Measurements from ENCODE around the gene TSPAN3. TPM values are rescaled to one million over a fixed set of nuclear protein-coding genes. Genes with fewer than 3 reads are reported as not detected.

The TSPAN3 gene
- total RNA-seq, 1 experiment from 2014 or later, result 84.9 TPM

DNA sequence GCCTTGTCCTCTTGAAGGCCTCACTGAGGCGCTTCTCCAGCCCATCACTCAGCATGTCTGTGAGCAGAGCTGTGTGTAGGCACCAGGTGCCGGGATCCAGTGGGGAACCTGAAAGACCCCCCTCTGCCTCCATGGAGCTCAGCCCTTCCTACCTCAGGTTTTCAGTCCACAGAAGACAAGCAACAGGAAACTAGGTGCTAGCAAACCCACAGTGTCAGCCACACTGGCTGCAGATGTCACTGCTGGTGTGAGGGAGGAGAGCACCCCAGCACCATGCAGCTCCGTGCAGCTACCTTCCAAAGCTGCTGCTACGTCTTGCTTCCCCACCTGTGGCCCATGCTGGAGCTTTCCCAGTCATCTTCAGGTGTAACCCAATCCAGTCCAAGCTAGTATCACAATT is 58.0 kb downstream of the TSPAN3 start:
- CTCF ChIA-PET, result interaction anchor here (1.4 to 1.7 kb wide), 3 partner anchors 12 to 40 kb away, joined by 4 to 9 read pairs (median 4); no protein-coding TSS in a partner anchor

DNA sequence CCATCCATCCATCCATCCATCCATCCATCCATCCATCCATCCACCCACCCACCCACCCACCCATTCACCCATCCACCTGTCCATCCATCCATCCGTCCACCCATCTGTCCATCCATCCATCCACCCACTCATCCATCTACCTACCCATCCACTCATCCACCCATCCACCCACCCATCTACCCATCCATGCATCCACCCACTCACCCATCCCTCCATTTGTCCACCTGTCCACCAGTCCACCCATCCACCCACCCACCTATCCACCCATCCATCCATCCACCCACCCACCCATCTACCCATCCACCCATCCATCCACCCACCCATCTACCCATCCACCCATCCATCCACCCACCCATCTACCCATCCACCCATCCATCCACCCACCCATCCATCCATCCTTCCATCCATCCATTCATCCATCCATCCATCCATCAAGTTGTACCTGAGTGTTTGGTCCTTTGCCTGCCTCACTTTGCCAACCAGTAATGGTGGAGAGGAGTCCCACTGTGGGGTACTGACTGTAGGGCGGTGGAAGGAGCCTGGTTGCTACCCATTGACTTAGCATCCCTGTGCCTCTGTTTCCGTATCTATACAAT is 58.7 kb downstream of the TSPAN3 start:
- Mint-ChIP-seq H3K4me1 (no peaks in the 10 kb centered on the region), H3K27ac (no peak overlapping the region), H3K9me3 (no peaks in the 10 kb centered on the region), H3K4me3 (no peak overlapping the region), H3K27me3 (ENCODE audit: low read depth) (no peaks in the 10 kb centered on the region), H3K36me3 (no peaks in the 10 kb centered on the region)
- no peak for ATAC-seq
- TF ChIP-seq GABPB1 (CRISPR knock-in tag; IDR thresholded peaks at IDR 0.05), result no peak
- ChIA-PET POLR2A (no interaction called here), CTCF (no interaction called here)
- DNase-seq (ENCODE audit: low spot score), result no peak

More for the DNA sequence above, 58.0 kb downstream of the TSPAN3 start:
- Mint-ChIP-seq H3K36me3 (no peaks in the 10 kb centered on the region), H3K4me3 (no peak overlapping the region), H3K9me3 (no peaks in the 10 kb centered on the region), H3K27ac (no peak overlapping the region), H3K27me3 (ENCODE audit: low read depth) (no peaks in the 10 kb centered on the region), H3K4me1 (no peaks in the 10 kb centered on the region)
- ATAC-seq (no peak), DNase-seq (ENCODE audit: low spot score) (no peak)
- TF ChIP-seq MYBL2 (CRISPR knock-in tag; IDR thresholded peaks at IDR 0.05) (no peak), ZNF416 (CRISPR knock-in tag; IDR thresholded peaks at IDR 0.05) (no peak), SMAD3 (CRISPR knock-in tag; IDR thresholded peaks at IDR 0.05; ENCODE audit: borderline replicate concordance) (no peak), MXD4 (CRISPR knock-in tag; IDR thresholded peaks at IDR 0.05; ENCODE audit: borderline replicate concordance) (no peak), ELF4 (CRISPR knock-in tag; IDR thresholded peaks at IDR 0.05; ENCODE audit: low read depth) (no peak), HMGA2 (CRISPR knock-in tag; IDR thresholded peaks at IDR 0.05) (no peak), ZNF671 (CRISPR knock-in tag; IDR thresholded peaks at IDR 0.05) (no peak), NFYB (CRISPR knock-in tag; conservative IDR thresholded peaks at IDR 0.05; ENCODE audit: low read depth) (no peak), CREB1 (CRISPR knock-in tag; IDR thresholded peaks at IDR 0.05) (no peak), ZNF232 (CRISPR knock-in tag; IDR thresholded peaks at IDR 0.05) (no peak)
- TF ChIP-seq, protein P1, sequence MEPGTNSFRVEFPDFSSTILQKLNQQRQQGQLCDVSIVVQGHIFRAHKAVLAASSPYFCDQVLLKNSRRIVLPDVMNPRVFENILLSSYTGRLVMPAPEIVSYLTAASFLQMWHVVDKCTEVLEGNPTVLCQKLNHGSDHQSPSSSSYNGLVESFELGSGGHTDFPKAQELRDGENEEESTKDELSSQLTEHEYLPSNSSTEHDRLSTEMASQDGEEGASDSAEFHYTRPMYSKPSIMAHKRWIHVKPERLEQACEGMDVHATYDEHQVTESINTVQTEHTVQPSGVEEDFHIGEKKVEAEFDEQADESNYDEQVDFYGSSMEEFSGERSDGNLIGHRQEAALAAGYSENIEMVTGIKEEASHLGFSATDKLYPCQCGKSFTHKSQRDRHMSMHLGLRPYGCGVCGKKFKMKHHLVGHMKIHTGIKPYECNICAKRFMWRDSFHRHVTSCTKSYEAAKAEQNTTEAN (CRISPR knock-in tag; IDR thresholded peaks at IDR 0.05), result no peak
- TF ChIP-seq, protein P2, sequence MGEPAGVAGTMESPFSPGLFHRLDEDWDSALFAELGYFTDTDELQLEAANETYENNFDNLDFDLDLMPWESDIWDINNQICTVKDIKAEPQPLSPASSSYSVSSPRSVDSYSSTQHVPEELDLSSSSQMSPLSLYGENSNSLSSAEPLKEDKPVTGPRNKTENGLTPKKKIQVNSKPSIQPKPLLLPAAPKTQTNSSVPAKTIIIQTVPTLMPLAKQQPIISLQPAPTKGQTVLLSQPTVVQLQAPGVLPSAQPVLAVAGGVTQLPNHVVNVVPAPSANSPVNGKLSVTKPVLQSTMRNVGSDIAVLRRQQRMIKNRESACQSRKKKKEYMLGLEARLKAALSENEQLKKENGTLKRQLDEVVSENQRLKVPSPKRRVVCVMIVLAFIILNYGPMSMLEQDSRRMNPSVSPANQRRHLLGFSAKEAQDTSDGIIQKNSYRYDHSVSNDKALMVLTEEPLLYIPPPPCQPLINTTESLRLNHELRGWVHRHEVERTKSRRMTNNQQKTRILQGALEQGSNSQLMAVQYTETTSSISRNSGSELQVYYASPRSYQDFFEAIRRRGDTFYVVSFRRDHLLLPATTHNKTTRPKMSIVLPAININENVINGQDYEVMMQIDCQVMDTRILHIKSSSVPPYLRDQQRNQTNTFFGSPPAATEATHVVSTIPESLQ (CRISPR knock-in tag; IDR thresholded peaks at IDR 0.05), result no peak
- TF ChIP-seq, protein P3, sequence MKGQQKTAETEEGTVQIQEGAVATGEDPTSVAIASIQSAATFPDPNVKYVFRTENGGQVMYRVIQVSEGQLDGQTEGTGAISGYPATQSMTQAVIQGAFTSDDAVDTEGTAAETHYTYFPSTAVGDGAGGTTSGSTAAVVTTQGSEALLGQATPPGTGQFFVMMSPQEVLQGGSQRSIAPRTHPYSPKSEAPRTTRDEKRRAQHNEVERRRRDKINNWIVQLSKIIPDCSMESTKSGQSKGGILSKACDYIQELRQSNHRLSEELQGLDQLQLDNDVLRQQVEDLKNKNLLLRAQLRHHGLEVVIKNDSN (CRISPR knock-in tag; IDR thresholded peaks at IDR 0.05), result no peak
- TF ChIP-seq, protein P4, sequence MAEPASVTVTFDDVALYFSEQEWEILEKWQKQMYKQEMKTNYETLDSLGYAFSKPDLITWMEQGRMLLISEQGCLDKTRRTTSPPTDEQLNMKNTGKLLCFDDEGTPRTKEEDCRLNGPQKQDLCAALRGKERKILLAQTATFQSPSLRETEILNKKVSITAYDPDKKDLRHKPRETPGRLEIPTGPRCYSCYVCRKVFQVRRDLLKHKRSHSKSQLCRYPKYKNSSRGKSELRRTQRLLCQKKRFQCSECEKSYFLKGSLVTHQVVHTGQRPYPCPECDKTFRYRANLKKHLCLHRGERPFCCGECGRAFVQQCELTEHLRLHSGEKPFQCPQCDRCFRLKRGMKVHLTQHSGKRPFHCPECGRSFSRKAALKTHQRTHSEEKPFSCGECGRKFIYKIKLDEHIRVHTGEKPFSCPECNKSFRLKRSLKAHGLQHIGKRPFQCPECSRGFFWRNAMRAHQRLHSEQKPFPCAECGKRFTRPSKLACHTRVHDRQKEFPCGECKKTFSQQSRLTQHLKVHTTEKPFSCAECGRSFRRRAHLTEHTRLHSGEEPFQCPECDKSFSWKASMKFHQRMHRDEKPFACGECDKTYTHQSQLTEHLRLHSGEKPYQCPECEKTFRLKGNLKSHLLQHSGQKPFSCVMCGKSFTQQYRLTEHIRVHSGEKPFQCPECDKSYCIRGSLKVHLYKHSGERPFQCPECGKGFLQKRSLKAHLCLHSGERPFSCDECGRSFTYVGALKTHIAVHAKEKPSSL (CRISPR knock-in tag; conservative IDR thresholded peaks at IDR 0.05), result no peak
- TF ChIP-seq, protein P5, sequence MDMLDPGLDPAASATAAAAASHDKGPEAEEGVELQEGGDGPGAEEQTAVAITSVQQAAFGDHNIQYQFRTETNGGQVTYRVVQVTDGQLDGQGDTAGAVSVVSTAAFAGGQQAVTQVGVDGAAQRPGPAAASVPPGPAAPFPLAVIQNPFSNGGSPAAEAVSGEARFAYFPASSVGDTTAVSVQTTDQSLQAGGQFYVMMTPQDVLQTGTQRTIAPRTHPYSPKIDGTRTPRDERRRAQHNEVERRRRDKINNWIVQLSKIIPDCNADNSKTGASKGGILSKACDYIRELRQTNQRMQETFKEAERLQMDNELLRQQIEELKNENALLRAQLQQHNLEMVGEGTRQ (CRISPR knock-in tag; IDR thresholded peaks at IDR 0.05), result no peak
- POLR2A ChIA-PET, result no interaction called here

DNA sequence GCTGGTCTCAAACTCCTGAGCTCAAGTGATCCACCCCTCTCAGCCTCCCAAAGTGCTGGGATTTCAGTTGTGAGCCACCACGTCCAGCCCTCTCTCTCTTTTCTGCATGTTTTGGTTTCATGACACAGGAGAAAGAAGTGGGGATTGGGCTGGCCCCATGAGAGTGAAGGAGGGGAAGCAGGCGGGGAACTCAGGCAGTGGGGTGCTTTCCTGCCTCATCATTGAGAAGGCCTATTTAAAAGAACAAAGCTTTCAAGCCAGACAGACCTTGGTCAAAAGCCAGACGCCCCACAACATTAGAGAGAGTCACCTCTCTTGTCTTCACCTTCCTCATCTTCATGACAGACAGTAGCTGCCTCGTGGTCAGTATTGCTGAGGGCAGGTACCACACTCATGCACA is 60.1 kb downstream of the TSPAN3 start:
- ChIA-PET POLR2A (no interaction called here), CTCF (interaction anchor here (1.5 kb wide), 1 partner anchor 14 kb away, joined by 6 read pairs; no protein-coding TSS in a partner anchor)
- no peak overlapping the region for H3K4me3 Mint-ChIP-seq
- no peaks in the 10 kb centered on the region for H3K36me3 Mint-ChIP-seq
- no peaks in the 10 kb centered on the region for H3K4me1 Mint-ChIP-seq
- ATAC-seq, result no peak
- H3K27me3 Mint-ChIP-seq (ENCODE audit: low read depth), result no peaks in the 10 kb centered on the region
- no peak overlapping the region for H3K27ac Mint-ChIP-seq
- no peak for DNase-seq (ENCODE audit: low spot score)
- H3K9me3 Mint-ChIP-seq, result no peaks in the 10 kb centered on the region
- TF ChIP-seq, protein P6, sequence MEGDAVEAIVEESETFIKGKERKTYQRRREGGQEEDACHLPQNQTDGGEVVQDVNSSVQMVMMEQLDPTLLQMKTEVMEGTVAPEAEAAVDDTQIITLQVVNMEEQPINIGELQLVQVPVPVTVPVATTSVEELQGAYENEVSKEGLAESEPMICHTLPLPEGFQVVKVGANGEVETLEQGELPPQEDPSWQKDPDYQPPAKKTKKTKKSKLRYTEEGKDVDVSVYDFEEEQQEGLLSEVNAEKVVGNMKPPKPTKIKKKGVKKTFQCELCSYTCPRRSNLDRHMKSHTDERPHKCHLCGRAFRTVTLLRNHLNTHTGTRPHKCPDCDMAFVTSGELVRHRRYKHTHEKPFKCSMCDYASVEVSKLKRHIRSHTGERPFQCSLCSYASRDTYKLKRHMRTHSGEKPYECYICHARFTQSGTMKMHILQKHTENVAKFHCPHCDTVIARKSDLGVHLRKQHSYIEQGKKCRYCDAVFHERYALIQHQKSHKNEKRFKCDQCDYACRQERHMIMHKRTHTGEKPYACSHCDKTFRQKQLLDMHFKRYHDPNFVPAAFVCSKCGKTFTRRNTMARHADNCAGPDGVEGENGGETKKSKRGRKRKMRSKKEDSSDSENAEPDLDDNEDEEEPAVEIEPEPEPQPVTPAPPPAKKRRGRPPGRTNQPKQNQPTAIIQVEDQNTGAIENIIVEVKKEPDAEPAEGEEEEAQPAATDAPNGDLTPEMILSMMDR (IDR thresholded peaks at IDR 0.05), result no peak
- TF ChIP-seq, protein P7, sequence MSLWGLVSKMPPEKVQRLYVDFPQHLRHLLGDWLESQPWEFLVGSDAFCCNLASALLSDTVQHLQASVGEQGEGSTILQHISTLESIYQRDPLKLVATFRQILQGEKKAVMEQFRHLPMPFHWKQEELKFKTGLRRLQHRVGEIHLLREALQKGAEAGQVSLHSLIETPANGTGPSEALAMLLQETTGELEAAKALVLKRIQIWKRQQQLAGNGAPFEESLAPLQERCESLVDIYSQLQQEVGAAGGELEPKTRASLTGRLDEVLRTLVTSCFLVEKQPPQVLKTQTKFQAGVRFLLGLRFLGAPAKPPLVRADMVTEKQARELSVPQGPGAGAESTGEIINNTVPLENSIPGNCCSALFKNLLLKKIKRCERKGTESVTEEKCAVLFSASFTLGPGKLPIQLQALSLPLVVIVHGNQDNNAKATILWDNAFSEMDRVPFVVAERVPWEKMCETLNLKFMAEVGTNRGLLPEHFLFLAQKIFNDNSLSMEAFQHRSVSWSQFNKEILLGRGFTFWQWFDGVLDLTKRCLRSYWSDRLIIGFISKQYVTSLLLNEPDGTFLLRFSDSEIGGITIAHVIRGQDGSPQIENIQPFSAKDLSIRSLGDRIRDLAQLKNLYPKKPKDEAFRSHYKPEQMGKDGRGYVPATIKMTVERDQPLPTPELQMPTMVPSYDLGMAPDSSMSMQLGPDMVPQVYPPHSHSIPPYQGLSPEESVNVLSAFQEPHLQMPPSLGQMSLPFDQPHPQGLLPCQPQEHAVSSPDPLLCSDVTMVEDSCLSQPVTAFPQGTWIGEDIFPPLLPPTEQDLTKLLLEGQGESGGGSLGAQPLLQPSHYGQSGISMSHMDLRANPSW (CRISPR knock-in tag; conservative IDR thresholded peaks at IDR 0.05; ENCODE audit: low read depth), result no peak
- TF ChIP-seq, protein P8, sequence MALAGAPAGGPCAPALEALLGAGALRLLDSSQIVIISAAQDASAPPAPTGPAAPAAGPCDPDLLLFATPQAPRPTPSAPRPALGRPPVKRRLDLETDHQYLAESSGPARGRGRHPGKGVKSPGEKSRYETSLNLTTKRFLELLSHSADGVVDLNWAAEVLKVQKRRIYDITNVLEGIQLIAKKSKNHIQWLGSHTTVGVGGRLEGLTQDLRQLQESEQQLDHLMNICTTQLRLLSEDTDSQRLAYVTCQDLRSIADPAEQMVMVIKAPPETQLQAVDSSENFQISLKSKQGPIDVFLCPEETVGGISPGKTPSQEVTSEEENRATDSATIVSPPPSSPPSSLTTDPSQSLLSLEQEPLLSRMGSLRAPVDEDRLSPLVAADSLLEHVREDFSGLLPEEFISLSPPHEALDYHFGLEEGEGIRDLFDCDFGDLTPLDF (CRISPR knock-in tag; IDR thresholded peaks at IDR 0.05), result no peak

All from WTC11 (cell line).